Liver (tissue), 9 donors: Measurements from ENCODE around the gene SMG5. TPM values are rescaled to one million over a fixed set of nuclear protein-coding genes. Genes with fewer than 3 reads are reported as not detected.

Experiments used
- DNase-seq: peaks from one replicate; pipeline ENCODE4 v3.0.0-alpha.2; 2017; ENCODE audit warnings: low spot score
- H3K27ac ChIP-seq, 2 donors: one replicate each; pipeline ENCODE4 v1.7.0; 2013; ENCODE audit warnings: inconsistent platforms in 2 of 2, low read length in 2 of 2, control low read depth in 1 of 2, low read depth in 1 of 2, mild to moderate bottlenecking in 1 of 2
- H3K27me3 ChIP-seq, 4 donors: one replicate each; pipeline versions ENCODE4 v1.6.1 to v1.7.0; 2013; ENCODE audit warnings: low read length in 3 of 4, inconsistent platforms in 1 of 4, mild to moderate bottlenecking in 1 of 4, moderate library complexity in 1 of 4; ENCODE audit not compliant: control insufficient read depth in 4 of 4, insufficient read depth in 4 of 4
- H3K36me3 ChIP-seq, 4 donors: one replicate each; pipeline versions ENCODE4 v1.6.1 to v1.7.0; 2013; ENCODE audit warnings: low read length in 3 of 4, mild to moderate bottlenecking in 3 of 4, low read depth in 1 of 4, moderate library complexity in 1 of 4; ENCODE audit not compliant: control insufficient read depth in 4 of 4, insufficient read depth in 3 of 4
- H3K4me1 ChIP-seq, 4 donors: one replicate each; pipeline versions ENCODE4 v1.6.1 to v1.7.0; 2013; ENCODE audit warnings: low read length in 3 of 4, mild to moderate bottlenecking in 3 of 4, moderate library complexity in 1 of 4; ENCODE audit not compliant: control insufficient read depth in 4 of 4, insufficient read depth in 4 of 4
- H3K4me3 ChIP-seq, 3 donors: one replicate each; pipeline versions ENCODE4 v1.6.1 to v1.7.0; 2013; ENCODE audit warnings: low read length in 3 of 3, control low read depth in 1 of 3, low read depth in 1 of 3, mild to moderate bottlenecking in 1 of 3
- H3K9ac ChIP-seq, 2 donors: one replicate each; pipeline ENCODE4 v1.7.0; 2013; ENCODE audit warnings: low read length in 2 of 2, mild to moderate bottlenecking in 2 of 2, moderate library complexity in 2 of 2, control low read depth in 1 of 2, low read depth in 1 of 2
- H3K9me3 ChIP-seq, 4 donors: one replicate each; pipeline versions ENCODE4 v1.6.1 to v1.7.0; 2013; ENCODE audit warnings: low read length in 3 of 4; ENCODE audit not compliant: control insufficient read depth in 4 of 4
- ATF3 ChIP-seq: IDR thresholded peaks from 2 replicates; pipeline ENCODE4 v1.6.1; 2016; ENCODE audit warnings: antibody characterized with exemption
- CTCF ChIP-seq: fragments of 150-350 bp; IDR thresholded peaks from 2 replicates; pipeline ENCODE4 v1.5.1; 2017; ENCODE audit warnings: improper control_type of control experiment, low read depth, low read length; ENCODE audit not compliant: missing input control
- GABPA ChIP-seq, 2 donors: IDR thresholded peaks in 1 of 2; conservative IDR thresholded peaks in 1 of 2; 2 replicates each; pipeline ENCODE4 v1.6.1; 2016; ENCODE audit warnings: antibody characterized with exemption in 2 of 2, mild to moderate bottlenecking in 1 of 2, moderate library complexity in 1 of 2
- HNF4A ChIP-seq, 2 donors: conservative IDR thresholded peaks; 2 replicates each; pipeline ENCODE4 v1.6.1; 2016; ENCODE audit warnings: antibody characterized with exemption in 2 of 2, mild to moderate bottlenecking in 2 of 2
- HNF4G ChIP-seq: IDR thresholded peaks from 2 replicates; pipeline ENCODE4 v1.6.1; 2016; ENCODE audit warnings: antibody characterized with exemption
- JUND ChIP-seq, 2 donors: IDR thresholded peaks; 2 replicates each; pipeline ENCODE4 v1.6.1; 2016; ENCODE audit warnings: antibody characterized with exemption in 2 of 2
- MAX ChIP-seq: IDR thresholded peaks from 2 replicates; pipeline ENCODE4 v1.6.1; 2016; ENCODE audit warnings: antibody characterized with exemption
- NR2F2 ChIP-seq: IDR thresholded peaks from 2 replicates; pipeline ENCODE4 v1.6.1; 2016; ENCODE audit warnings: antibody characterized with exemption
- RXRA ChIP-seq, 2 donors: IDR thresholded peaks; 2 replicates each; pipeline ENCODE4 v1.6.1; 2017 to 2018; ENCODE audit warnings: antibody characterized with exemption in 2 of 2, mild to moderate bottlenecking in 1 of 2
- TAF1 ChIP-seq: conservative IDR thresholded peaks from 2 replicates; pipeline ENCODE4 v1.6.1; 2016; ENCODE audit warnings: antibody characterized with exemption, mild to moderate bottlenecking
- ZBTB33 ChIP-seq: IDR thresholded peaks from 2 replicates; pipeline ENCODE4 v1.6.1; 2016; ENCODE audit warnings: antibody characterized with exemption
- WGBS: extraction: QIAGEN DNeasy Blood & Tissue Kit; methylation state at CpG from one replicate; pipeline ENCODE4 v1.1.7; 2013; 5-methylcytosine and 5-hydroxymethylcytosine counted together
- polyA plus RNA-seq, 2 donors: library from polyadenylated mRNA; stranded (reverse) in 1 of 2; unstranded in 1 of 2; fragments of 200-250 nt in 1 of 2; fragments of >200 nt in 1 of 2; fragmentation: Nextera tagmentation in 1 of 2; extraction: Ambion mirVana in 1 of 2; gene quantifications; one replicate each; pipeline versions ENCODE4 v1.2.1 to v1.2.3, GENCODE V29; 2013 to 2015
- total RNA-seq, 2 donors: library from RNA; depleted of rRNA; stranded (reverse); fragments of >200 nt; gene quantifications; one replicate each; pipeline ENCODE4 v1.2.3, GENCODE V29; 2014
- donor health status: healthy.
- donor health status: healthy.
- donor health status: healthy.
- donor health status: healthy.
- donor health status: healthy.

SMG5 gene
- total and polyA plus RNA-seq, 4 donors = 22.9 to 59.1 (median 35.7) TPM

- Histone ChIP-seq H3K9me3 (no peaks in the 10 kb centered on the region), H3K9ac (no peak overlapping the region), H3K27ac (no peak overlapping the region), H3K4me3 (no peak overlapping the region), H3K4me1 (peaks cover 4 to 17% (median 9%) of the 10 kb centered on the region in 4 donors), H3K27me3 (no peaks in the 10 kb centered on the region), H3K36me3 (peaks cover 0 to 20% (median 5%) of the 10 kb centered on the region in 4 donors)
- TF ChIP-seq RXRA (IDR thresholded peaks at IDR 0.05) = no peak
- TF ChIP-seq HNF4G = no peak
- TF ChIP-seq ZBTB33 = no peak
- 90% methylated on average over 17 of the region's 17 CpGs for WGBS
- no peak for DNase-seq
Observed at GRCh38 chr1:156244712-156245111, 37.9 kb downstream of the SMG5 start.

- no peak for DNase-seq
- Histone ChIP-seq H3K9me3 (no peaks in the 10 kb centered on the region), H3K4me1 (peaks cover 4 to 17% (median 9%) of the 10 kb centered on the region in 4 donors), H3K27ac (no peak overlapping the region), H3K4me3 (no peak overlapping the region), H3K27me3 (no peaks in the 10 kb centered on the region), H3K9ac (no peak overlapping the region), H3K36me3 (peaks cover 0 to 17% (median 8%) of the 10 kb centered on the region in 4 donors)
- WGBS = 82% methylated on average over 2 of the region's 2 CpGs
- no peak for TF ChIP-seq CTCF
- no peak for TF ChIP-seq HNF4A (conservative IDR thresholded peaks at IDR 0.05)
- no peak for TF ChIP-seq ATF3
- TF ChIP-seq NR2F2 = no peak
- TF ChIP-seq GABPA (IDR thresholded peaks at IDR 0.05 in 1 of 2, conservative IDR thresholded peaks at IDR 0.05 in 1 of 2) = no peak
- TF ChIP-seq HNF4G = no peak
- no peak for TF ChIP-seq JUND (IDR thresholded peaks at IDR 0.05)
- no peak for TF ChIP-seq MAX
- no peak for TF ChIP-seq RXRA (IDR thresholded peaks at IDR 0.05)
Observed at GRCh38 chr1:156244126-156244525, 38.5 kb downstream of the SMG5 start.

GRCh38 chr1:156242738-156243137, 39.9 kb downstream of the SMG5 start:
- H3K4me1 ChIP-seq = peaks cover 4 to 17% (median 9%) of the 10 kb centered on the region in 4 donors
- no peaks in the 10 kb centered on the region for H3K9me3 ChIP-seq
- no peak overlapping the region for H3K4me3 ChIP-seq
- 88% methylated on average over 10 of the region's 10 CpGs for WGBS
- no peak for DNase-seq
- no peak overlapping the region for H3K27ac ChIP-seq
- H3K9ac ChIP-seq = no peak overlapping the region
- peaks cover 0 to 27% (median 16%) of the 10 kb centered on the region in 4 donors for H3K36me3 ChIP-seq
- H3K27me3 ChIP-seq = no peaks in the 10 kb centered on the region
- TF ChIP-seq TAF1 (no peak), RXRA (IDR thresholded peaks at IDR 0.05) (no peak), JUND (IDR thresholded peaks at IDR 0.05) (no peak)
